COLO668 (cell line): ENCODE measurements around the gene CORO1C.

ENCODE experiments used
- DNase-seq: peaks from one replicate; lab custom pipeline; 2025; ENCODE audit not compliant: unreplicated experiment; lab: John Stamatoyannopoulos, UW

The CORO1C gene

GRCh38 chr12:108653922-108654321, 77.4 kb downstream of the CORO1C start:
- no peak for DNase-seq

DNA sequence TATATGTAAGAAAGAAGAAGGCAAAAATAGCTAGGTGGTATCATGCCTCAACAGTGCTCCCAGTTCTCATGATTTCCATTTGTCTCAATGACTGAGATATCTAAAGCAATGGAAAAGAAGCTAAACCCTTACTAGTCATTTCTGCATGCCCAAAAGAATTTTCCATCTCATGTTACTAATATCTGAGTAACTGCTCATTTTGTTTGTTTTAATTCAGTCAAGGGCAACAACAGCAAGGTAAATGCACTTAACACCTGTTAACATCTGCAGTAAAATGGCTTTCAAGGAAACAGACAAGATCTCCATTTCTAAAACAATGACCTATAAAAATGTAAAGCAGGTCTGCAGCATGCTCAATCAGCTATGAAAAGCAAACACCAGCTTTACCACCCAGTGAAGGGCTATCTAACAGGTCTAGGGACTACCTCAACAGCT, 78.2 kb downstream of the CORO1C start:
- DNase-seq: peak; percentile 20

GRCh38 chr12:108650083-108650482, 81.2 kb downstream of the CORO1C start:
- no peak for DNase-seq

- no peak for DNase-seq
Measured at GRCh38 chr12:108649669-108650068, 81.6 kb downstream of the CORO1C start.

- no peak for DNase-seq
Measured at GRCh38 chr12:108649126-108649525, 82.2 kb downstream of the CORO1C start.

DNA sequence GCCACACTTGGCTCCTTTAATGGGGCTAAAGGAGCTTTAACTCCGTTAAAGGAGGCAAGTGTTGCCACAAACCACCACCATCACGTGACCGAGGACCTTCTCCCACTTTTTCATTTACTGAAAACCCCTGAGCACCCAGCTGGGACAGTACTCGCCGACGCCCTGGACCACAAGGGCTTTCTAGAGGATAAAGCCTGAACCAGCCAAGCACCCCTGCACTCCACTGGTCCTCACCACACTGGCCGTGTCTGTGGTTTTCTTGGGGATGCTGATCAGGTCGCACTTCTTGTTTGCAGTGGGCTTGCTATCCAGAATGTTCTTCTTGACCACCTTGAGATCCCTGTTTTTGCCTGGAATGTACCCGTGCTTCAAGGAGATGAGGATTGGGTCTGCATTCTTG, 82.9 kb downstream of the CORO1C start:
- no peak for DNase-seq

DNA sequence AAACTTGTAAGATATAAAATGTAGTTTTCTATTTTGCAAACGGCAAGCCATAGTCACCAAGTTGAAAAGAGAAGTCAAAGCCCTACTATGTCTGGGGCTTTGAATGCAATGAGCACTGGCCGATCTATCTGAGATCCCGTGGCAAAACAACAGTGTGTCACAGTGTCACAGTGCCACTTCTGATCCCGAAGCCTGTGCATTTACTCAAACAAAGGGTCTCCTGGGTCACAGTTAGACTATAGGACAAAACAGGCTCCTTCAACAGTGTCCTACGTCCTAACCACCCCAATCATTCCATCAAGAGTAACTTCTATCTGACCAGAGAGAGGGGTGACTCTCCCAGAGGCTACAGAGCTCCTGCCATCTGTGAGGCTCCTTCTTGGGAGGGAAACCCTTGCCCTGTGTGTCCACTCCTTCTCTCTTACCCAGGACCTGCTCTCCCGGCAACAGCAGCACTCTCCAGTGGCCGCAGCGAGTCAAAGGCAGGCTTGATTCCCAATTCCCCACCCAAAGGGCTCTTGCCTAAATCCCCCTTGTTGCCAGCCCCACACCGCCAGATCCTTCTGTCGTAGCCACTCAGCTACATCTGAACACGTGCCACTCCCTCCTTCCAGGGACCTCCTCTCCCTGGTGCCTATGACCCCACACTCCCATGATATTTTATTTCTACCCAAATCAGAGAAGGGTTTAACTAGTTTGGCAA, 83.6 kb downstream of the CORO1C start:
- DNase-seq: no peak

- DNase-seq: no peak
Measured at GRCh38 chr12:108646600-108647579, 84.4 kb downstream of the CORO1C start.

DNA sequence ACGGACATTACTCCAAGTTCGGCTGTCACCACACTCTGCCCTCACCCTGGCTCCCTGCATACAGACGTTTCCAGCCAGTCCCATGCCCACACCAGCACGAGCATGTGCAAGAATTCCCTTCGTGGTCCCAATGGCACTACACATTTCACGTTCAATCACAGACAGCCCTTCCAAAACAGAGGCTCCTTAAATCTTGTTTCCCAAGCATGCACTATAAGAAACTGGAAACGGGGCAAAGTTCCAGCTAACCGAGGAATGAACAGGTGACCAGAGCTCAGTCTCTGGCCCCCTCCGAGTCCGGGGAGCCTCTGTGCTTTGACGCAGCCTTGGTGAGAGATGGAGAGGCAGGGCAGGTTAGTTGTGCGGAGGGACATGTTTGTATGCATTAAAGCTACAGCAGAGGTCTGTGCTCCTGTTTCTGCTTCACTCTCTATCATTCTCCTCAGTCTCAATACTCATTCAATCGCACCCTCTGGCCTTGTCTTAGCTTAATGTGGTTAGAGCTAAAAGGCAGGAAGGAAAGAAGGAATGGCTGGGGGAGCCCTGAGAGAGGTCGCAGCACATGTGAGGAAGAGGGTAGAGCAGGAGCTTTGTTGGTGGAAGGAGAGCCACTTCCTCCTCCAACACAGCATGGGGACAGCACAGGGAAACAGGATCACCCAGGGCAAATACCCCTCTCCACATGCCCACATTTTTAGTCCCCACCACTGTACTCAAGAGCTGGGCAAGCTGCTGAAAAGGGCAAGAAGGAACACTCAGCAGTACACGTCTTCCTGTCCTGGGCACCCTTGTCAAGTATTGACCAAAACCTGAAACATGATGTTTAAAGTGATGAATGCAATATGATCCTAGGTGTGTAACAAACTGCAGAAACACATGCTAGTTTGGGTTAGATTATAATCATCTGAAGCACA, 85.4 kb downstream of the CORO1C start:
- no peak for DNase-seq

DNA sequence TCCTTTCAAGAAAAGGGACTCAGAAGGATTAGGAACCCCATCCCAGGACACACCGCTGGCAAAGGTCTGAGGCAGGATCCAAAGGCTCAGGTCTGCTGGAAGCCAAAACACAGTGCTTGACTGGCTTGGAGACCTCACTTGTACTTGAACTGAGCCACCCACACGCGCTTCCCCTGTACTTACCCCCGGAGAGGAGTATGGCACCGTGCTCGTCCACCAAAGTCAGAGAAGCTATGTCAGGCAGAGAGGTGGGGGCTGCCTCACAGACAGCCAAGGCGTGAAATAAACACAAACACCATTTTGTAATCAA, 86.6 kb downstream of the CORO1C start:
- no peak for DNase-seq

DNA sequence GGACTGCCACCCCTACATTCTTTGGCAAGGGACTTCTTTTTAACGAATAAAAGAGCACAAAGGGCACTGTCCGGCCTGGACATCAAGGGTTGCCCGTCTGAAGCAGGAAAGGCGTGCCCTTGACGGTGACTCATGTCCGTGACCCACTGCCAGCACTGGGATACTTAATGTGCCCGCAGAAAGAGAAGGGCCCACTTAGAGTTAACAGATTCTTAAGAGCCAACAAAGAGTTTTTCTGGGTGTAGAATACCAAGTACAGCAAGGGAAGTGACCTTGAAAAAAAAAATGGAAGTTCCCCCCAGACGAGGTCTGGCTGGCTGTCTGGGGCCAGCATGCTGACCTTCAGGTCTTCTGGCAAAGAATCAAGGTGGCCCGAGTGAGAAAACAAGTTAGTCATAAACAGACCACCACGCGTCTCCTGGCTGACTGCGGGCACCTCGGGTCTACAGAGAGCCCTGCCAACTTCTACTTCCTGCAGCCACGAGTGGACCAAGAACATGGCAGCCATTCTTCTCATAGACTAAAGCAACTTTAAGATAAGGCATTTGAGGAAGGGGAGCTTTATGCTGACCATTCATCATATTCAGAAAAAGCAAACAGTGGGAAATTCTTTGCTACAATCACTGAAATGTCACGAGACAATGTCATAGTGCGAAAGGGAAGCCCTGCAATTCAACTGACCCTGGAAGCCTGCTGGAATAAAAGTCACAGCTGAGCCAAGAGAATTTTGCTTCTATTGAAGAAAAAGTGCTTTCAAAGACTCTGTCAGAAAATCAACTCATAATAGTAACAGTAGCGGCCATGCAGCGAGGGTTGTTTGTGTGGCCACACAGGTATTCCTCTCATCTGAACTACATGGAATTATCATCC, 87.1 kb downstream of the CORO1C start:
- DNase-seq: no peak

- no peak for DNase-seq
Measured at GRCh38 chr12:108642899-108643654, 88.2 kb downstream of the CORO1C start.

GRCh38 chr12:108642269-108642870, 88.9 kb downstream of the CORO1C start:
- DNase-seq: peak; percentile 48

DNA sequence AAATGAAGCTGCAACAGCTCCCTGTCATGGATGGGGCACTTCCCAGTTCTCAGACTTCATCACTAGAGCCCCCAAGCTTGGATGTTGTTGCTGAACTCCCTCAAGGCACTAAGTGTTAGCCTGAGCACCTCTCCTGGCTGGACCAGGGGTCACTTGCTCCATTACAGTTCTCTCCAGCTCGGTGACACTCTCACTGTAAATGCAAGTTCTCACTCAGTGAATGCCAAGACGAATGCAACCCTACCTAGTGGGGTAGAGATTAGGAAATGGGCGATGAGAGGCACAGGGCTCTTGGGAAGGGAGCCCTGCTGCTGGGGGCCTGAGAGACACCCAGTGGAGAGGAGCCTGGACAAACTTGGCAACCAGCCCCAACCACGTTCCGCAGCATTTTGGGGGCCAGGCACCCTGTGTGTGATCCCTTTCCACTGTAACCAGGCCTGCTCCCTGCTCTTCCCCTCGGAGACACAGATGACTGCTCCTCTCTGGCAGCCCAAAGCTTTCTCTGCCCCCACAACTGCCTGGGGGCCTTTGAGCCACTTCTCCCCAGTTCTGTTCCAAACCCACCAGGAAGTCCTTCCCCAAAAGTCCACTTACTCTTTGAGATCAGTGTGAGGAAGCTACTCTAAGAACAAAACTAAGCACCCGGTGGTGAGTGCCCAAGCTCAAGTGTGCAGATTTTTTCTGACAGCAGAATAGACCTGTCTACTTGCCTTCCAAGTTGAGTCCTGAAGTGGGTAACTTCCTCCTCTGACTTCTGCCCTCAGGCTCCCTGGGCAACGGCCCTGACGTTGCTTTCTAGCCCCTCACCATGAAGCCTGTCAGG, 89.7 kb downstream of the CORO1C start:
- no peak for DNase-seq

GRCh38 chr12:108640802-108641445, 90.4 kb downstream of the CORO1C start:
- DNase-seq: peak; percentile 52

DNA sequence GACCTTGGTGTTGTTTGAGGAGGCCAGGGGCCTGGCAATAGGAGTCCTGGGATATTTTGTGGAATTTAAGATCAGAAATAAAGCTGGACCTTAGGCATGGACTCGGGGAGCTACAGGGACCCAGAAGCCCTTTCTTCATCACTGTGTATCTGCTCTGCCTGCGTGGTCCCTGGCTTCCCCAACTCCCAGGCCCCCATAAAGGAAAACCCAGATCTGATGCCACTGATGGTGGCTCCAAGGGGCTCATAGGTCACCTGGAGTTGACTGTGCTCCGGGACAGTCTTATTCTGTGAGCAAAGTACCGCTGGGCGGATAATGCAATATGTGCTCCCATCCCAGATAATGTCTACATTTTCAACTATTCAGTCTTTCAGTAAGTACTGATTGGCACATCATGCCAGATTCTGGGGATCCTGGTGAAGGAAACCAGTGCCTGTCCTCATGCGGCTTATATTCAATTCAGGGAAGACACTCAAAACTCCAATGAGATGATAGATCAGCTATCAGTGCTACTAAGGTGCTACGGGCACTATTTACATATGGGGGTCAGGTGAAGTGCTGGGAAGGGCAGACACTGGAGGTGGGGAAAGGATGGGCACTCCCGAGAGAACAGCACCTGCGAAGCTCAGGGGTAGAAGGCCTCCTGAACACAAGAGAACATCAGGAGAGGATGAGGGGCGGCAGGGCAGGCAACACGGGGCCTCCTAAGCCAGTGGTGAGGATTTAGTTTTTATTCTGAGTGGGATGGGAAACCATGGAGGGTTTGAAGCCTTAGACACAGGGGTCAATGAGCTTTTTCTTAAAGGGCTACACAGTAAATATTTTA, 92.1 kb downstream of the CORO1C start:
- no peak for DNase-seq
